Gastroesophageal sphincter (tissue), 3 donors: ENCODE results near the gene MCM7.

Experiments used
- CTCF ChIP-seq, 4 experiments: fragments of 200-600 bp in 2 of 4; fragments of 450-650 bp in 2 of 4; sonication (generic) in 1 of 4; IDR thresholded peaks; one replicate each; pipeline ENCODE4 v1.5.1; 2017 to 2019; ENCODE audit warnings: antibody characterized with exemption in 4 of 4, mild to moderate bottlenecking in 2 of 4, moderate library complexity in 2 of 4
- EP300 ChIP-seq: sonication (generic); formaldehyde crosslinking; IDR thresholded peaks from one replicate; pipeline ENCODE4 v1.6.1; 2017; ENCODE audit warnings: antibody characterized with exemption, mild to moderate bottlenecking
- POLR2A ChIP-seq, 2 donors: fragments of 450-650 bp; IDR thresholded peaks; one replicate each; pipeline ENCODE4 v1.6.1; 2017; ENCODE audit warnings: antibody characterized with exemption in 2 of 2, mild to moderate bottlenecking in 2 of 2, moderate library complexity in 1 of 2
- POLR2AphosphoS5 ChIP-seq: sonication (generic); formaldehyde crosslinking; IDR thresholded peaks from one replicate; pipeline ENCODE4 v1.6.1; 2017; ENCODE audit warnings: antibody characterized with exemption

- peak in 2 of 4 experiments; percentile 30 to 48 for TF ChIP-seq CTCF (IDR thresholded peaks at IDR 0.05)
- peak; percentile 80 to 87 for TF ChIP-seq POLR2A (IDR thresholded peaks at IDR 0.05)
- no peak for TF ChIP-seq EP300
- peak; percentile 96 for TF ChIP-seq POLR2AphosphoS5
Measured at GRCh38 chr7:100049441-100050291, 51.5 kb downstream of the MCM7 start, which contains the start of gene ZSCAN21.
